NCI-H2107 treated with DMSO at 0.1 percent for 48 hours (cell line): ENCODE data around the gene CRIP1.

Experiments
- DNase-seq: peaks from one replicate; lab custom pipeline; 2025; ENCODE audit not compliant: unreplicated experiment; lab: John Stamatoyannopoulos, UW

CRIP1 gene

GRCh38 chr14:105486163-105486973 lies at the start of gene CRIP1:
TSS of gene CRIP1 (plus strand) at chr14:105486886. CDS start at chr14:105487260, 374 bp downstream.
- DNase-seq = no peak

GRCh38 chr14:105436891-105437722 lies 49.6 kb upstream of the CRIP1 start:
- no peak for DNase-seq

- no peak for DNase-seq
Observed at GRCh38 chr14:105437723-105438500, 48.8 kb upstream of the CRIP1 start.

GRCh38 chr14:105439179-105439578 lies 47.5 kb upstream of the CRIP1 start:
- DNase-seq = no peak

GRCh38 chr14:105439710-105440553 lies 46.8 kb upstream of the CRIP1 start:
- DNase-seq = no peak

GRCh38 chr14:105440554-105440900 lies 46.2 kb upstream of the CRIP1 start:
- no peak for DNase-seq

- no peak for DNase-seq
Observed at GRCh38 chr14:105440992-105441391, 45.7 kb upstream of the CRIP1 start.

GRCh38 chr14:105442125-105442524 lies 44.6 kb upstream of the CRIP1 start:
- DNase-seq = no peak

GRCh38 chr14:105442834-105443233 lies 43.9 kb upstream of the CRIP1 start:
- DNase-seq = no peak

- DNase-seq = no peak
Observed at GRCh38 chr14:105444859-105445258, 41.8 kb upstream of the CRIP1 start.

GRCh38 chr14:105445290-105445689 lies 41.4 kb upstream of the CRIP1 start:
- no peak for DNase-seq

- no peak for DNase-seq
Observed at GRCh38 chr14:105445901-105446845, 40.5 kb upstream of the CRIP1 start.

- DNase-seq = no peak
Observed at GRCh38 chr14:105446971-105447370, 39.7 kb upstream of the CRIP1 start.

- DNase-seq = no peak
Observed at GRCh38 chr14:105447651-105448640, 38.7 kb upstream of the CRIP1 start.

GRCh38 chr14:105448706-105449111 lies 38.0 kb upstream of the CRIP1 start:
- no peak for DNase-seq

- DNase-seq = no peak
Observed at GRCh38 chr14:105449276-105450122, 37.2 kb upstream of the CRIP1 start.

GRCh38 chr14:105450123-105450505 lies 36.6 kb upstream of the CRIP1 start:
- DNase-seq = no peak
